Thoracic aorta (tissue), 2 donors: ENCODE measurements around the gene FOXE1. TPM values are rescaled to one million over a fixed set of nuclear protein-coding genes. Genes with fewer than 3 reads are reported as not detected.

Experiments
- ATAC-seq: fragments of 150-250 bp; one replicate; pipeline ENCODE4 v1.8.0; 2017; ENCODE audit warnings: low read depth; ENCODE audit not compliant: insufficient number of reproducible peaks, low FRiP score
- DNase-seq: peaks from one replicate; pipeline ENCODE4 v3.0.0-alpha.2; 2020; ENCODE audit warnings: low spot score
- H3K27ac ChIP-seq, 2 donors: fragments of 200-600 bp; sonication (generic); 1 replicate in 1 of 2; 2 replicates in 1 of 2; pipeline ENCODE4 v1.5.1; 2016; ENCODE audit warnings: mild to moderate bottlenecking in 2 of 2, moderate library complexity in 2 of 2
- H3K27me3 ChIP-seq: fragments of 200-600 bp; sonication (generic); replicated peaks from 2 replicates; pipeline ENCODE4 v1.6.0; 2016; ENCODE audit warnings: mild to moderate bottlenecking; ENCODE audit not compliant: insufficient read depth
- H3K36me3 ChIP-seq: fragments of 200-600 bp; sonication (generic); one replicate; pipeline ENCODE4 v1.5.1; 2016
- H3K4me1 ChIP-seq, 2 donors: fragments of 200-600 bp; sonication (generic); 1 replicate in 1 of 2; 2 replicates in 1 of 2; pipeline versions ENCODE4 v1.5.1 to v1.6.0; 2016; ENCODE audit warnings: low read depth in 2 of 2, mild to moderate bottlenecking in 1 of 2; ENCODE audit not compliant: control insufficient read depth in 1 of 2
- H3K4me3 ChIP-seq: fragments of 200-600 bp; sonication (generic); 2 replicates; pipeline ENCODE4 v1.5.1; 2016; ENCODE audit warnings: mild to moderate bottlenecking
- H3K9me3 ChIP-seq: fragments of 200-600 bp; sonication (generic); 2 replicates; pipeline ENCODE4 v1.5.1; 2016
- total RNA-seq, 2 donors: library from RNA; depleted of rRNA; stranded (reverse); fragments of >200 nt; gene quantifications; one replicate each; pipeline versions ENCODE4 v1.1.0 to v1.2.3, GENCODE V29; 2016
- TF ChIP-seq, protein P1 (sequence below): fragments of 200-600 bp; sonication (generic); IDR thresholded peaks from one replicate; pipeline ENCODE4 v1.5.1; 2019; ENCODE audit warnings: antibody characterized with exemption

Gene FOXE1
- total RNA-seq, 2 donors from 2014 or later, result 0.21 to 0.68 TPM

DNA sequence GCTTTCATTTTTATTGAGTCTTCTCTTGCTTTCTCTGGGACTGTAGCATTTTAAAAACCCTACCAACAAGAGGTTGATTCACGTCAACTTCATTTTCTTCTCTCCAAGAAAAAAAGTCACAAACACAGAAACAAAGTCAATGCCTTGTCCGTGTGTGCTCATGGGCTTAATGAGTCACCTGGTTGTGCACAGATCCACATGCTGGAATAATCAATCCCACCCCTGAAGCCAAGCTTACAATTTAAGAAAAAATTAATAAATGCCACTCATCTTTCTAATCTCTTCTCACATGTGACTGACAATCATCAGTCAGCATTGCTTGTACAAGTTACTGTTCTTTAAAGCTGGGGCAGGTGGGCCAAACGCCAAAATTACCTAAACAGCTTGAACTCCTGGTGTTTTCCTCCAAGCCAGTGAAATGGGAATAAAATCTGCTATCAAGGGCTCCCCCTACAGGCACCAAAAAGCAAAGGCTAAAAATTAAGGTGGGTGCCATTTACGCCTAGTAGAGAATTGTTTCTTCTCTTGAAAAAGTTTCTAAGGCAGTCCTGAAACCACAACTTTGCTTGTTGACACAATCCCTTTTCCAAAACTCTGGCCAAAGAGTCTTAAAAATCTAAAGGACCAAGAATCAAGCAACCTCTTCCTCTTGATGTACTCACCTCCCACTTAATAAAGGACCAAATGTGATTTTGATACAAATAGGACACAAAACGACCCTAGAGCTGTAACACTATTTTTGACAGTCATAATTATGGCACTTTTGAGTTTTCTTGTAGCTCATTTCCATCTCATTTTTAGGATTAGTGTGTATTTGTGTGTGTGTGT, 47.9 kb downstream of the FOXE1 start:
- no peak for ATAC-seq
- H3K27me3 ChIP-seq, result no peaks in the 10 kb centered on the region
- DNase-seq, result no peak
- no peaks in the 10 kb centered on the region for H3K4me1 ChIP-seq
- H3K27ac ChIP-seq, result no peak overlapping the region
- no peaks in the 10 kb centered on the region for H3K9me3 ChIP-seq
- H3K4me3 ChIP-seq, result no peak overlapping the region
- TF ChIP-seq, protein P1, sequence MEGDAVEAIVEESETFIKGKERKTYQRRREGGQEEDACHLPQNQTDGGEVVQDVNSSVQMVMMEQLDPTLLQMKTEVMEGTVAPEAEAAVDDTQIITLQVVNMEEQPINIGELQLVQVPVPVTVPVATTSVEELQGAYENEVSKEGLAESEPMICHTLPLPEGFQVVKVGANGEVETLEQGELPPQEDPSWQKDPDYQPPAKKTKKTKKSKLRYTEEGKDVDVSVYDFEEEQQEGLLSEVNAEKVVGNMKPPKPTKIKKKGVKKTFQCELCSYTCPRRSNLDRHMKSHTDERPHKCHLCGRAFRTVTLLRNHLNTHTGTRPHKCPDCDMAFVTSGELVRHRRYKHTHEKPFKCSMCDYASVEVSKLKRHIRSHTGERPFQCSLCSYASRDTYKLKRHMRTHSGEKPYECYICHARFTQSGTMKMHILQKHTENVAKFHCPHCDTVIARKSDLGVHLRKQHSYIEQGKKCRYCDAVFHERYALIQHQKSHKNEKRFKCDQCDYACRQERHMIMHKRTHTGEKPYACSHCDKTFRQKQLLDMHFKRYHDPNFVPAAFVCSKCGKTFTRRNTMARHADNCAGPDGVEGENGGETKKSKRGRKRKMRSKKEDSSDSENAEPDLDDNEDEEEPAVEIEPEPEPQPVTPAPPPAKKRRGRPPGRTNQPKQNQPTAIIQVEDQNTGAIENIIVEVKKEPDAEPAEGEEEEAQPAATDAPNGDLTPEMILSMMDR, result peak; percentile 68
- peaks cover 4% of the 10 kb centered on the region for H3K36me3 ChIP-seq

DNA sequence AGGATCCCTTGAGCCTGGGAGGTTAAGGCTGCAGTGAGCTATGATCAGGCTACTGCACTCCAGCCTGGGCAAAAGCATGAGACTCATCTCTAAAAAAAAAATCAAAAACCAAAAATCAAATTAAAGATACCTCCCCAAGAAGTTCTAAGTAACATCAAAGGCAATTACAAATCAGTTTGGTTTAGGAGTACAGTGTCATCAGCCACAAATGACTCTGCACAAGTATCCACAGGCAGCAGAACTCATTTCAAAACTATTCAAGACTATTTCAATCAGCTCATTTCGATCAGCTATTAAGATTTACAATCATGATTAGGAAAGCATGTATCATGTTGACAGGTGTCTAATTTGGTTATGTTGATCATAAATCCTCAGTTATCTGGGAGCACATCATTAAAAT, 50.2 kb downstream of the FOXE1 start:
- TF ChIP-seq, protein P1, result no peak
- DNase-seq (no peak), ATAC-seq (no peak)
- H3K4me1 ChIP-seq, result no peaks in the 10 kb centered on the region
- H3K4me3 ChIP-seq, result no peak overlapping the region
- H3K9me3 ChIP-seq, result no peaks in the 10 kb centered on the region
- no peaks in the 10 kb centered on the region for H3K27me3 ChIP-seq
- no peak overlapping the region for H3K27ac ChIP-seq
- H3K36me3 ChIP-seq, result peaks cover 4% of the 10 kb centered on the region

DNA sequence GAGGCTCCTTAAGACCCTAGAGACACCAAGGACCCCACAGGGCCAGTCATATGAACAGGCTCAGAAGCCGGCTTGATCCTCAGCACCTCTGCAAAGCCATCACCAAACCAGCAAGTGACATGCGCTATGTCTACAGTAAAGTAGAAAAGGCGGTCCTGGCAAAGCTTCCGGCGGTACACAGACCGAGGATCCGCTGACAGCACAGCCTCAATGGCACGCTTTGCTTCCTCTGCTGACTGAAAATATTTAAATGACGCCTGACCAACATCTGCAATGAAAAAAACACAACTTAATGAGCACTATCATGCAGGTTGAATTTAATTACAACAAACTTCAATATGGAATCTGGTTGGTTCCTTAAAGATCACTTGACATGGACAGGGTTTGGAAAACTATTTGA, 51.7 kb downstream of the FOXE1 start:
- H3K27me3 ChIP-seq, result no peaks in the 10 kb centered on the region
- no peak overlapping the region for H3K27ac ChIP-seq
- H3K4me1 ChIP-seq, result no peaks in the 10 kb centered on the region
- peaks cover 6% of the 10 kb centered on the region for H3K36me3 ChIP-seq
- TF ChIP-seq, protein P1, result no peak
- no peaks in the 10 kb centered on the region for H3K9me3 ChIP-seq
- no peak overlapping the region for H3K4me3 ChIP-seq
- ATAC-seq (no peak), DNase-seq (no peak)

DNA sequence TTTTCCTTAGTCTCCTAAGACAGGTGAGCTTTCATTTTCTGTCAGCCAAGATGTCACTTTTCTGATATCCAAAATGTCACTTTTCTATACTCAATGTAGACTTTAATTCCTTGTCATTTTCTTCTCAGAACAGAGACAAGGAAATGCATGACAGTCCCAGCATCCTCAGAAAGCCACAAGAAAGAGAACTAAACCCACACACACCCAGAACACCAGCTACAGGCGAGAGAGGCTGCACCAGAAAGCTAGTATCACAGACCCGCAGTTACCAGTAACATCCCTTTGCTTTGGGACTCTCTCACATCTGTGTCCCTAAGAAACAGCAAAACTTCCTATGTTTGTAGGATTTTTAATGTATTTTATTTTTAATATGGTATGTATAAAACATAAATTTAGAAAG, 52.2 kb downstream of the FOXE1 start:
- Histone ChIP-seq H3K36me3 (peaks cover 11% of the 10 kb centered on the region), H3K4me1 (no peaks in the 10 kb centered on the region), H3K9me3 (no peaks in the 10 kb centered on the region), H3K27ac (no peak overlapping the region), H3K4me3 (no peak overlapping the region), H3K27me3 (no peaks in the 10 kb centered on the region)
- ATAC-seq (no peak), DNase-seq (no peak)
- TF ChIP-seq, protein P1, result no peak

Other genes starting within 250 kb of the FOXE1 start
- 10 to 100 TPM; 13.1 to 51.4 TPM for gene TSTD2, start 219.9 kb upstream of the FOXE1 start, total RNA-seq
- 10 to 100 TPM; 16.1 to 28.7 TPM for gene NCBP1, start 219.4 kb upstream of the FOXE1 start, total RNA-seq
- gene XPA, start 155.9 kb upstream of the FOXE1 start, total RNA-seq, result 10 to 100 TPM; 15.0 to 23.2 TPM
- 10 to 100 TPM; 22.2 to 28.6 TPM for gene TRMO, start 69.3 kb downstream of the FOXE1 start, total RNA-seq
- under 1 TPM in 1 of 2 donors, not detected in 1; 0.42 TPM for gene HEMGN, start 84.9 kb downstream of the FOXE1 start, total RNA-seq
- 10 to 100 TPM; 23.3 to 65.7 TPM for gene ANP32B, start 130.1 kb downstream of the FOXE1 start, total RNA-seq
- 10 to 100 TPM; 60.9 to 73.1 TPM for gene NANS, start 203.5 kb downstream of the FOXE1 start, total RNA-seq